Inflammatory macrophage treated with lipopolysaccharide for 1 hour (primary cell): ENCODE results near the gene CLCN5.

Experiments used
- DNase-seq, 2 donors: peaks; one replicate each; pipeline ENCODE4 v3.0.0-alpha.2; 2020 to 2022

Gene CLCN5

GRCh38 chrX:50093625-50094024 lies 171.2 kb downstream of the CLCN5 start:
- no peak for DNase-seq

GRCh38 chrX:50097071-50097470 lies 174.7 kb downstream of the CLCN5 start:
- no peak for DNase-seq

- no peak for DNase-seq
Measured at GRCh38 chrX:50098241-50098640, 175.8 kb downstream of the CLCN5 start.

- DNase-seq = no peak
Measured at GRCh38 chrX:50098749-50099148, 176.4 kb downstream of the CLCN5 start.

GRCh38 chrX:50099331-50099730 lies 176.9 kb downstream of the CLCN5 start:
- DNase-seq = no peak

GRCh38 chrX:50100188-50100587 lies 177.8 kb downstream of the CLCN5 start:
- DNase-seq = peak in 1 of 2 donors; percentile 2

- DNase-seq = peak; percentile 12 to 30
Measured at GRCh38 chrX:50103176-50103575, 180.8 kb downstream of the CLCN5 start.

- no peak for DNase-seq
Measured at GRCh38 chrX:50103866-50104566, 181.6 kb downstream of the CLCN5 start.

- DNase-seq = no peak
Measured at GRCh38 chrX:50106051-50106675, 183.8 kb downstream of the CLCN5 start.

GRCh38 chrX:50107470-50107869 lies 185.1 kb downstream of the CLCN5 start:
- peak in 1 of 2 donors; percentile 5 for DNase-seq

GRCh38 chrX:50108264-50108663 lies 185.9 kb downstream of the CLCN5 start:
- DNase-seq = no peak

- DNase-seq = no peak
Measured at GRCh38 chrX:50111742-50112141, 189.3 kb downstream of the CLCN5 start.

GRCh38 chrX:50114113-50114512 lies 191.7 kb downstream of the CLCN5 start:
- no peak for DNase-seq

GRCh38 chrX:50115973-50116372 lies 193.6 kb downstream of the CLCN5 start:
- DNase-seq = no peak

- DNase-seq = peak; percentile 23 to 30
Measured at GRCh38 chrX:50117476-50117875, 195.1 kb downstream of the CLCN5 start.

- no peak for DNase-seq
Measured at GRCh38 chrX:50125480-50125879, 203.1 kb downstream of the CLCN5 start.

- DNase-seq = no peak
Measured at GRCh38 chrX:50147972-50148371, 225.6 kb downstream of the CLCN5 start.
